SK-N-SH (cell line): Measurements from ENCODE around the gene PGAP2.

ENCODE experiments used
- ELF1 ChIP-seq: IDR thresholded peaks from 2 replicates; pipeline ENCODE4 v1.4.0; 2012
- JUND ChIP-seq: IDR thresholded peaks from 2 replicates; pipeline ENCODE4 v1.4.0; 2012
- MEF2A ChIP-seq: IDR thresholded peaks from 2 replicates; pipeline ENCODE4 v1.4.0; 2012; ENCODE audit warnings: low read depth, borderline replicate concordance
- MXI1 ChIP-seq: IDR thresholded peaks from 2 replicates; pipeline ENCODE4 v1.6.1; 2012; ENCODE audit warnings: mild to moderate bottlenecking, low read depth, low read length, improper control_type of control experiment
- POLR2AphosphoS5 ChIP-seq: IDR thresholded peaks from 2 replicates; pipeline ENCODE4 v1.6.1; 2012; ENCODE audit warnings: low read depth, low read length
- RFX5 ChIP-seq: IDR thresholded peaks from 2 replicates; pipeline ENCODE4 v1.6.1; 2012; ENCODE audit warnings: mild to moderate bottlenecking, improper control_type of control experiment, low read length
- YY1 ChIP-seq: IDR thresholded peaks from 2 replicates; pipeline ENCODE4 v1.4.0; 2012; ENCODE audit warnings: low read depth, mild to moderate bottlenecking
- TF ChIP-seq, protein P1 (sequence below): fragments of 200-600 bp; sonication (generic); IDR thresholded peaks from 2 replicates; pipeline ENCODE4 v1.6.1; 2017; ENCODE audit warnings: antibody characterized with exemption, mild to moderate bottlenecking, moderate library complexity
- TF ChIP-seq, protein P2 (sequence below): IDR thresholded peaks from 2 replicates; pipeline ENCODE4 v1.4.0; 2012; ENCODE audit warnings: low read depth
- TF ChIP-seq, protein P3 (sequence below): IDR thresholded peaks from 2 replicates; pipeline ENCODE4 v1.6.1; 2012; ENCODE audit warnings: mild to moderate bottlenecking, low read depth, low read length, moderate library complexity

DNA sequence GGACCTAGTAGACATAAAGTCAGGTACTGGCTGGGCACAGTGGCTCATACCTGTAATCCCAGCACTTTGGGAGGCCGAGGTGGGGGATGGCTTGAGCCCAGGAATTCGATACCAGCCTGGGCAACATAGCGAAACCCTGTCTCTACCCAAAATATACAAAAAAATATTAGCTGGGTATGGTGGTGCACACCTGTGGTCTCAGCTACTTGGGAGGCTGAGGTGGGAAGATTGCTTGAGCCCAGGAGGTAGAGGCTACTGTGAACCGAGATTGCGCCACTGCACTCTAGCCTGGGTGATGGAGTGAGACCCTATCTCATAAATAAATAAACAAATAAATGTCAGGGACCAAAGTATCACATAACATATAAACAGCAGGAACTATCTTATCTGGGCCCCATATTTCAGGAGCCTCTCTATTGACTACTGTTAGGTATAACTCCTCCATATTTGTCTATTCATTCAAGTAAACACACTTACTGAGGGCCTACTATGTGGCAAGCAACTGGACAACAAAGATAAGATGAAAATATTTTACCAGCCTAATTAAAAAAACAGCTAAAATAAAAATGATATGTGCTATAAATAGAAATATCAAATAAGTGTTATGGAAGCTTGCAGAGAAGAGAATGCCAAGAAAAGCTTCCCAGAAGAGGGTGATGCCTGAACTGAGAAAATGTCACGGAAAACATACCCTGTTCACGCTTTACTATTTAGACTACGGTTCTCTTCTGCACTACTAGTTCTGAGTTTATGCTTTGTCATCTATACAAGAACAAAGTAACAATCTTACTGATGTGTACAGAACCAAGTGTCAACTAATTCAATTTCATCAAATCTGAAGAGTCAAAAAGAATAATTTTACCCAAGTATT, 13.0 kb upstream of the PGAP2 start:
- TF ChIP-seq YY1 (no peak), MXI1 (no peak), MEF2A (no peak), RFX5 (no peak), ELF1 (no peak), JUND (no peak), POLR2AphosphoS5 (no peak)
- TF ChIP-seq, protein P1, sequence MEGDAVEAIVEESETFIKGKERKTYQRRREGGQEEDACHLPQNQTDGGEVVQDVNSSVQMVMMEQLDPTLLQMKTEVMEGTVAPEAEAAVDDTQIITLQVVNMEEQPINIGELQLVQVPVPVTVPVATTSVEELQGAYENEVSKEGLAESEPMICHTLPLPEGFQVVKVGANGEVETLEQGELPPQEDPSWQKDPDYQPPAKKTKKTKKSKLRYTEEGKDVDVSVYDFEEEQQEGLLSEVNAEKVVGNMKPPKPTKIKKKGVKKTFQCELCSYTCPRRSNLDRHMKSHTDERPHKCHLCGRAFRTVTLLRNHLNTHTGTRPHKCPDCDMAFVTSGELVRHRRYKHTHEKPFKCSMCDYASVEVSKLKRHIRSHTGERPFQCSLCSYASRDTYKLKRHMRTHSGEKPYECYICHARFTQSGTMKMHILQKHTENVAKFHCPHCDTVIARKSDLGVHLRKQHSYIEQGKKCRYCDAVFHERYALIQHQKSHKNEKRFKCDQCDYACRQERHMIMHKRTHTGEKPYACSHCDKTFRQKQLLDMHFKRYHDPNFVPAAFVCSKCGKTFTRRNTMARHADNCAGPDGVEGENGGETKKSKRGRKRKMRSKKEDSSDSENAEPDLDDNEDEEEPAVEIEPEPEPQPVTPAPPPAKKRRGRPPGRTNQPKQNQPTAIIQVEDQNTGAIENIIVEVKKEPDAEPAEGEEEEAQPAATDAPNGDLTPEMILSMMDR: no peak
- TF ChIP-seq, protein P2, sequence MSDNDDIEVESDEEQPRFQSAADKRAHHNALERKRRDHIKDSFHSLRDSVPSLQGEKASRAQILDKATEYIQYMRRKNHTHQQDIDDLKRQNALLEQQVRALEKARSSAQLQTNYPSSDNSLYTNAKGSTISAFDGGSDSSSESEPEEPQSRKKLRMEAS: no peak
- TF ChIP-seq, protein P3, sequence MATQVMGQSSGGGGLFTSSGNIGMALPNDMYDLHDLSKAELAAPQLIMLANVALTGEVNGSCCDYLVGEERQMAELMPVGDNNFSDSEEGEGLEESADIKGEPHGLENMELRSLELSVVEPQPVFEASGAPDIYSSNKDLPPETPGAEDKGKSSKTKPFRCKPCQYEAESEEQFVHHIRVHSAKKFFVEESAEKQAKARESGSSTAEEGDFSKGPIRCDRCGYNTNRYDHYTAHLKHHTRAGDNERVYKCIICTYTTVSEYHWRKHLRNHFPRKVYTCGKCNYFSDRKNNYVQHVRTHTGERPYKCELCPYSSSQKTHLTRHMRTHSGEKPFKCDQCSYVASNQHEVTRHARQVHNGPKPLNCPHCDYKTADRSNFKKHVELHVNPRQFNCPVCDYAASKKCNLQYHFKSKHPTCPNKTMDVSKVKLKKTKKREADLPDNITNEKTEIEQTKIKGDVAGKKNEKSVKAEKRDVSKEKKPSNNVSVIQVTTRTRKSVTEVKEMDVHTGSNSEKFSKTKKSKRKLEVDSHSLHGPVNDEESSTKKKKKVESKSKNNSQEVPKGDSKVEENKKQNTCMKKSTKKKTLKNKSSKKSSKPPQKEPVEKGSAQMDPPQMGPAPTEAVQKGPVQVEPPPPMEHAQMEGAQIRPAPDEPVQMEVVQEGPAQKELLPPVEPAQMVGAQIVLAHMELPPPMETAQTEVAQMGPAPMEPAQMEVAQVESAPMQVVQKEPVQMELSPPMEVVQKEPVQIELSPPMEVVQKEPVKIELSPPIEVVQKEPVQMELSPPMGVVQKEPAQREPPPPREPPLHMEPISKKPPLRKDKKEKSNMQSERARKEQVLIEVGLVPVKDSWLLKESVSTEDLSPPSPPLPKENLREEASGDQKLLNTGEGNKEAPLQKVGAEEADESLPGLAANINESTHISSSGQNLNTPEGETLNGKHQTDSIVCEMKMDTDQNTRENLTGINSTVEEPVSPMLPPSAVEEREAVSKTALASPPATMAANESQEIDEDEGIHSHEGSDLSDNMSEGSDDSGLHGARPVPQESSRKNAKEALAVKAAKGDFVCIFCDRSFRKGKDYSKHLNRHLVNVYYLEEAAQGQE: no peak
